ENCODE data around the gene ZBTB39.

Gene ZBTB39

GRCh38 chr12:57048423-57049118, 42.2 kb upstream of the ZBTB39 start:
- Histone ChIP-seq H4K20me1 (ENCODE audit: insufficient read depth, low read length, poor library complexity, severe bottlenecking) (no peaks in the 10 kb centered on the region), H3F3A (ENCODE audit: low read depth) (no peaks in the 10 kb centered on the region), H3K9me3 (ENCODE audit: insufficient read depth, low read depth, low read length) (no peaks in the 10 kb centered on the region), H3K9ac (ENCODE audit: low read depth, low read length, poor library complexity, severe bottlenecking) (peak overlapping the region; percentile 17), H3K27me3 (ENCODE audit: insufficient read depth, low read length, poor library complexity, severe bottlenecking) (no peaks in the 10 kb centered on the region), H3K4me2 (ENCODE audit: low read depth, low read length, poor library complexity, severe bottlenecking) (peak overlapping the region; percentile 51), H3K36me3 (ENCODE audit: insufficient read depth, low read length) (no peaks in the 10 kb centered on the region), H3K9me2 (replicated peaks; ENCODE audit: low read depth, low read length) (no peaks in the 10 kb centered on the region), H3K4me3 (ENCODE audit: low read length, poor library complexity, severe bottlenecking) (peak overlapping the region; percentile 7), H3K79me2 (ENCODE audit: insufficient read depth, low read length) (no peaks in the 10 kb centered on the region), H3K4me1 (ENCODE audit: insufficient read depth, low read length, poor library complexity, severe bottlenecking) (peaks cover 25% of the 10 kb centered on the region), H2AFZ (ENCODE audit: low read length) (no peak overlapping the region)
- TF ChIP-seq CTCF (conservative IDR thresholded peaks at IDR 0.05; ENCODE audit: low read length) (no peak; the same call in 1 of the 2 replicates), EZH2phosphoT487 (IDR thresholded peaks at IDR 0.05; ENCODE audit: borderline replicate concordance) (no peak)

- Histone ChIP-seq H2AFZ (ENCODE audit: low read length) (no peak overlapping the region), H3K79me2 (ENCODE audit: insufficient read depth, low read length) (no peaks in the 10 kb centered on the region), H3K4me1 (ENCODE audit: insufficient read depth, low read length, poor library complexity, severe bottlenecking) (peaks cover 25% of the 10 kb centered on the region), H3K4me2 (ENCODE audit: low read depth, low read length, poor library complexity, severe bottlenecking) (peak overlapping the region; percentile 51), H3K27me3 (ENCODE audit: insufficient read depth, low read length, poor library complexity, severe bottlenecking) (no peaks in the 10 kb centered on the region), H3K9me2 (replicated peaks; ENCODE audit: low read depth, low read length) (no peaks in the 10 kb centered on the region), H3K4me3 (ENCODE audit: low read length, poor library complexity, severe bottlenecking) (peak overlapping the region; percentile 7), H4K20me1 (ENCODE audit: insufficient read depth, low read length, poor library complexity, severe bottlenecking) (no peaks in the 10 kb centered on the region), H3K9ac (ENCODE audit: low read depth, low read length, poor library complexity, severe bottlenecking) (peak overlapping the region; percentile 17), H3K9me3 (ENCODE audit: insufficient read depth, low read depth, low read length) (no peaks in the 10 kb centered on the region), H3K36me3 (ENCODE audit: insufficient read depth, low read length) (no peaks in the 10 kb centered on the region), H3F3A (ENCODE audit: low read depth) (no peaks in the 10 kb centered on the region)
- TF ChIP-seq EZH2phosphoT487 (IDR thresholded peaks at IDR 0.05; ENCODE audit: borderline replicate concordance), result no peak
- TF ChIP-seq CTCF (conservative IDR thresholded peaks at IDR 0.05; ENCODE audit: low read length), result no peak
Measured at GRCh38 chr12:57047981-57048380, 41.6 kb upstream of the ZBTB39 start.

DNA sequence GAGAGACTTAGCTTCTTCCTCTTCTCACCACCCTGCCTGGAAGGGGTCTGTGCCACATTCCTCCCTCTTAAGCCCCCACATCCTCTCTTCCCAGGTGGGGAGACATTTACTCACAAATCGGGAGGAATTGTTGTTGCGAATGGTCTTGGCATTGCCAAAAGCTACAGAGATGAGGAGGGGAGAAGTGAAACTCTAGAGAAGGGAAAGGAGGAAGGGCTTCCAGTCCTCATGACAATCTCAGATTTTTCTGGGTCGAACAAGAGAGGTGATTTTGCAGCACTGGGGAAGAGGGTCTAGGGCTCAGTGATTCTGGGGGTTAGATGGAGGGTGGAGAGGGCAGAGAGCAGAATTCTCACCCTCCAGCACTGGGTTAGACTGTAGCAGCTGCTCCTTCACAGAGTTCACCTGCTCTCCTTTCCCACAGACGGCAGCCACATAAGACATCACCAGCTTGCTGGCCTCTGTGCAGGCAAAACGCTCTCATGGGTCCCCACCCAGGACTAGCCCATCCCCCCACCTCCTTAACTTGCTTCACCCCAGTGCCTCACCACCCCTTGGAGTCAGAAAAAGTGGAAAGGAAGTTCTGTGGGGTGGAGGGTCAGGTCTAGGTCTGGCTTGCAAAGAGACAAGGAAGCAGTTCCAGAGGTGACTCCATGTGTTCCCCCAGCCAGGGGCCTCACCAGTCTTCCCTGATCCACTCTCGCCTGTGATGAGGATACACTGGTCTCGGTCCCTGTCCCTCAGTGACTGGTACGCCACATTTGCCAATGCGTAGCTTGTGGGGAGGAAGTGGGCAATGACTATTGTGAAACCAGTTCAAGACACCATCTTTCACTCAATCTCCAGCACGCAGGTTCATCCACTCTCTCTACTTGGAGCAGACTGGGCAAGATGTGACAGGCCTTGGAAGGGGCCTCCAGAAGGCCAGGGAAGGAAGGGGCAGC, 40.9 kb upstream of the ZBTB39 start:
- H3K4me3 ChIP-seq (ENCODE audit: low read length, poor library complexity, severe bottlenecking), result no peak overlapping the region
- H3F3A ChIP-seq (ENCODE audit: low read depth), result no peaks in the 10 kb centered on the region
- peaks cover 25% of the 10 kb centered on the region for H3K4me1 ChIP-seq (ENCODE audit: insufficient read depth, low read length, poor library complexity, severe bottlenecking)
- no peaks in the 10 kb centered on the region for H3K27me3 ChIP-seq (ENCODE audit: insufficient read depth, low read length, poor library complexity, severe bottlenecking)
- H3K9me3 ChIP-seq (ENCODE audit: insufficient read depth, low read depth, low read length), result no peaks in the 10 kb centered on the region
- H3K9me2 ChIP-seq (replicated peaks; ENCODE audit: low read depth, low read length), result no peaks in the 10 kb centered on the region
- H3K79me2 ChIP-seq (ENCODE audit: insufficient read depth, low read length), result no peaks in the 10 kb centered on the region
- H3K9ac ChIP-seq (ENCODE audit: low read depth, low read length, poor library complexity, severe bottlenecking), result no peak overlapping the region
- H3K36me3 ChIP-seq (ENCODE audit: insufficient read depth, low read length), result no peaks in the 10 kb centered on the region
- no peaks in the 10 kb centered on the region for H4K20me1 ChIP-seq (ENCODE audit: insufficient read depth, low read length, poor library complexity, severe bottlenecking)
- TF ChIP-seq EZH2phosphoT487 (IDR thresholded peaks at IDR 0.05; ENCODE audit: borderline replicate concordance) (no peak), CTCF (conservative IDR thresholded peaks at IDR 0.05; ENCODE audit: low read length) (no peak)
- H2AFZ ChIP-seq (ENCODE audit: low read length), result no peak overlapping the region
- peak overlapping the region; percentile 51 for H3K4me2 ChIP-seq (ENCODE audit: low read depth, low read length, poor library complexity, severe bottlenecking)
